Esophagus squamous epithelium (tissue), 4 donors: ENCODE data around the gene ANXA2.
"Not testable (repeated sequence)": the region's sequence is repeated elsewhere in the genome, so short reads cannot be mapped to it uniquely, and the experiment has no call there.

Experiments used
- POLR2A ChIP-seq, 4 donors: fragments of 450-650 bp; IDR thresholded peaks; one replicate each; pipeline ENCODE4 v1.6.1; 2017; ENCODE audit warnings: antibody characterized with exemption in 4 of 4, mild to moderate bottlenecking in 4 of 4, moderate library complexity in 3 of 4
- TF ChIP-seq, protein P1 (sequence below), 6 experiments: fragments of 450-650 bp in 4 of 6; fragments of 200-600 bp in 2 of 6; sonication (generic) in 2 of 6; IDR thresholded peaks; one replicate each; pipeline ENCODE4 v1.5.1; 2016 to 2019; ENCODE audit warnings: antibody characterized with exemption in 6 of 6, mild to moderate bottlenecking in 4 of 6, moderate library complexity in 4 of 6

DNA sequence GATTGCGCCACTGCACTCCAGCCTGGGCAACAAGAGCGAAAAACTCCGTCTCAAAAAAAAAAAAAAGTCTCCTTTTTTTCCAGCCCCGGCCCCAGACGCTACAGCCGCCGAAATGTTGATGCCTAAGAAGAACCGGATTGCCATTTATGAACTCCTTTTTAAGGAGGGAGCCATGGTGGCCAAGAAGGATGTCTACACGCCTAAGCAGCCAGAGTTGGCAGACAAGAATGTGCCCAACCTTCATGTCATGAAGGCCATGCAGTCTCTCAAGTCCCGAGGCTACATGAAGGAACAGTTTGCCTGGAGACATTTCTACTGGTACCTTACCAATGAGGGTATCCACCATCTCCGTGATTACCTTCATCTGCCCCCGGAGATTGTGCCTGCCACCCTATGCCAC is 6.6 kb upstream of the ANXA2 start:
- TF ChIP-seq, protein P1, sequence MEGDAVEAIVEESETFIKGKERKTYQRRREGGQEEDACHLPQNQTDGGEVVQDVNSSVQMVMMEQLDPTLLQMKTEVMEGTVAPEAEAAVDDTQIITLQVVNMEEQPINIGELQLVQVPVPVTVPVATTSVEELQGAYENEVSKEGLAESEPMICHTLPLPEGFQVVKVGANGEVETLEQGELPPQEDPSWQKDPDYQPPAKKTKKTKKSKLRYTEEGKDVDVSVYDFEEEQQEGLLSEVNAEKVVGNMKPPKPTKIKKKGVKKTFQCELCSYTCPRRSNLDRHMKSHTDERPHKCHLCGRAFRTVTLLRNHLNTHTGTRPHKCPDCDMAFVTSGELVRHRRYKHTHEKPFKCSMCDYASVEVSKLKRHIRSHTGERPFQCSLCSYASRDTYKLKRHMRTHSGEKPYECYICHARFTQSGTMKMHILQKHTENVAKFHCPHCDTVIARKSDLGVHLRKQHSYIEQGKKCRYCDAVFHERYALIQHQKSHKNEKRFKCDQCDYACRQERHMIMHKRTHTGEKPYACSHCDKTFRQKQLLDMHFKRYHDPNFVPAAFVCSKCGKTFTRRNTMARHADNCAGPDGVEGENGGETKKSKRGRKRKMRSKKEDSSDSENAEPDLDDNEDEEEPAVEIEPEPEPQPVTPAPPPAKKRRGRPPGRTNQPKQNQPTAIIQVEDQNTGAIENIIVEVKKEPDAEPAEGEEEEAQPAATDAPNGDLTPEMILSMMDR (IDR thresholded peaks at IDR 0.05): not testable (repeated sequence)
- TF ChIP-seq POLR2A (IDR thresholded peaks at IDR 0.05): not testable (repeated sequence)
